Adipocyte (in vitro differentiated cells): ENCODE data around the gene ZNF653.

Experiments used
- DNase-seq: peaks from one replicate; pipeline ENCODE4 v3.0.0-alpha.2; 2015; ENCODE audit warnings: low read depth
- H3K27me3 ChIP-seq: replicated peaks from 2 replicates; pipeline ENCODE4 v1.7.0; 2013; ENCODE audit warnings: mild to moderate bottlenecking, low read length, moderate library complexity; ENCODE audit not compliant: control insufficient read depth, insufficient read depth
- H3K36me3 ChIP-seq: 2 replicates; pipeline ENCODE4 v1.7.0; 2013; ENCODE audit warnings: low read length, mild to moderate bottlenecking, moderate library complexity; ENCODE audit not compliant: control insufficient read depth, insufficient read depth, severe bottlenecking
- H3K4me1 ChIP-seq: 2 replicates; pipeline ENCODE4 v1.7.0; 2013; ENCODE audit warnings: mild to moderate bottlenecking, low read length, moderate library complexity; ENCODE audit not compliant: control insufficient read depth, insufficient read depth
- H3K4me3 ChIP-seq: 2 replicates; pipeline ENCODE4 v1.7.0; 2013; ENCODE audit warnings: mild to moderate bottlenecking, low read length, moderate library complexity
- H3K9ac ChIP-seq: 2 replicates; pipeline ENCODE4 v1.7.0; 2013; ENCODE audit warnings: mild to moderate bottlenecking, low read length, moderate library complexity
- H3K9me3 ChIP-seq: 2 replicates; pipeline ENCODE4 v1.7.0; 2013; ENCODE audit warnings: mild to moderate bottlenecking, low read length, moderate library complexity; ENCODE audit not compliant: control insufficient read depth

ZNF653 gene

DNA sequence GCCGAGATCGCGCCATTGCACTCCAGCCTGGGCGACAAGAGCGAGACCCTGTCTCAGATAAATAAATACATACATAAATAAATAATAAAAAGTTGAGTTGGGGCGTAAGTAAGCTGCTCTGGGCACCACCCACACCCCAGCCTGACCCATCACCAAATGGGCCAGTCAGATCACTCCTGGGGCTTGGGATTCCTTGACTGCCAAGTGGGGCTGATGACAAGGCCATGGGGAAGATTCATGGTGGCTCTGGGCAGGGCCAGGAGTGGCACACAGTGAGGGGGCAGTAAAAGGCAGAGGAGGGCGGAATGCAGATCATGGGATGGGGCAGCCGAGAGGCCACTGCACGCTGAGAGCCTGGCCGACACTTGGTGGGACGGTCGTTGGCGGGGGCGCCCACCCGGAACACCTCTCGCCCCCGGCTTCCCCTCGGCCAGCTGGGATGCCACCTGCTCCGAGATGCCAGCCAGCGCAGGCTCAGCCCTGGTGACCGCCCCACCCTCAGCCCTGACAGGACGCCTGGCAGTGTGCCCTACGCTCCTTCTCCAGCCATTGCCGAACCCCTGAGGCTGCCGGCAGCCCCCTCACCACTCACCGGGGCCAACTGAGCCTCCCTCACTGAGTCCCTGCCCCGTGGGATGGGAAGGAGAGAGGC is 10.9 kb downstream of the ZNF653 start:
- Histone ChIP-seq H3K4me3 (no peak overlapping the region), H3K27me3 (no peaks in the 10 kb centered on the region), H3K4me1 (peaks cover 3% of the 10 kb centered on the region), H3K36me3 (no peaks in the 10 kb centered on the region), H3K9ac (no peak overlapping the region), H3K9me3 (no peaks in the 10 kb centered on the region)
- DNase-seq, result no peak

DNA sequence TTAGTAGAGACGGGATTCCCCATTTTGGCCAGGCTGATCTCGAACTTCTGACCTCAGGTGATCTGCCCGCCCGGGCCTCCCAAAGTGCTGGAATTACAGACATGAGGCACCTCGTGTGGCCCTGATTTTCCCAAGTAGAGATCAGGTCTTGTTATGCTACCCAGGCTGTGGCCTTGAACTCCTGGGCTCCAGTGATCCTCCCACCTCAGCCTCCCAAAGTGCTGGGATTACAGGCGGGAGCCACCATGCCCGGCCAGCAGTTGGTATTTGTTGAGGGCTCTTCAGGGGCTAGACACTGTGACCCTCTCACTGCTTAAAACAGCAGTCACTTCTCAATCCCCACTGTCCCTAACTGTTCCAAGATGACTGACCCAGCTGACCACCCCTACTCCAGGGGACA is 16.3 kb downstream of the ZNF653 start:
- H3K4me3 ChIP-seq, result no peak overlapping the region
- H3K9me3 ChIP-seq, result no peaks in the 10 kb centered on the region
- no peak for DNase-seq
- H3K9ac ChIP-seq, result no peak overlapping the region
- H3K4me1 ChIP-seq, result no peaks in the 10 kb centered on the region
- no peaks in the 10 kb centered on the region for H3K27me3 ChIP-seq
- H3K36me3 ChIP-seq, result no peaks in the 10 kb centered on the region

DNA sequence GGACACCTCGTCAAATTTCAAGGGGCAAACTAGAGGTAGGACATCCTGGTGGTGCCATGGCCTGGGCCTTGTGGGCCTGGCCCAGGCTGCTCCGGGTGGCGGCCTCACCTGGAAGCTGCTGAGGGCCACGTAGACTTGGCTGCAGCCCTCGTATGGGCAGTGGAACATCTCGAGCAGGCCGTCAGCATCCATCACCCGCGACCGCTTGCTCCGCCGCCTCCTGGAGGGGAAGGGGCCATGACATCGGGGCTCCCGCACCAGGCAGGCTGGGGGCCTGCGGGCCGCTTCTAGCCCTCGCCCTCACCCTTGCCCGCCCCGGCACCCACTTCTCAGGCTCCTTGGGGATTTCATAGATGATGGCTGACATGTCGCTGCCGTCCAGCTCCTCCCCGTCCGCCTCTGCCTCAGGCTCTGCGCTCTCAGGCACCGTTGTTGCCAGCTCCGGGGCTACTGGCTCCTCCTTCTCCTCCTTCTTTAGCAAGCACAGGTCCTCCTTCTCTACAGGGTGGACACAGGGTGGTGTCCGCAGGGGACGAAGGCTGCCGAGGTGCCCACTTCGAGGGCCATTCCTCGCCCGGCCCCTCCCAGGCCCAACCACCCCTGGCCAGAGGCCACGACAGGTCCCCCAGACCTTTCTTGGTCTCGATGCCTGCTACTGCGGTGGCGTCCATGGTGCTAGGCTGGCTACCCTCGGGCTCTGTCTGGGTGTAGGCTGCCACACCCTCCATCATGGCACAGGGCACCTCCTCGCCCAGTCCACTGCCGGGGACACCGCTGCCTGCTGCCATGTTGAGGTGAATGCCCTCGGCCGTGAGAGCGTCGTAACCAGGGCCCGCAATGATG is 18.8 kb downstream of the ZNF653 start:
- H3K9me3 ChIP-seq, result no peaks in the 10 kb centered on the region
- H3K9ac ChIP-seq, result no peak overlapping the region
- H3K4me1 ChIP-seq, result peaks cover 7% of the 10 kb centered on the region
- no peak overlapping the region for H3K4me3 ChIP-seq
- no peaks in the 10 kb centered on the region for H3K36me3 ChIP-seq
- H3K27me3 ChIP-seq, result no peaks in the 10 kb centered on the region
- DNase-seq, result no peak

DNA sequence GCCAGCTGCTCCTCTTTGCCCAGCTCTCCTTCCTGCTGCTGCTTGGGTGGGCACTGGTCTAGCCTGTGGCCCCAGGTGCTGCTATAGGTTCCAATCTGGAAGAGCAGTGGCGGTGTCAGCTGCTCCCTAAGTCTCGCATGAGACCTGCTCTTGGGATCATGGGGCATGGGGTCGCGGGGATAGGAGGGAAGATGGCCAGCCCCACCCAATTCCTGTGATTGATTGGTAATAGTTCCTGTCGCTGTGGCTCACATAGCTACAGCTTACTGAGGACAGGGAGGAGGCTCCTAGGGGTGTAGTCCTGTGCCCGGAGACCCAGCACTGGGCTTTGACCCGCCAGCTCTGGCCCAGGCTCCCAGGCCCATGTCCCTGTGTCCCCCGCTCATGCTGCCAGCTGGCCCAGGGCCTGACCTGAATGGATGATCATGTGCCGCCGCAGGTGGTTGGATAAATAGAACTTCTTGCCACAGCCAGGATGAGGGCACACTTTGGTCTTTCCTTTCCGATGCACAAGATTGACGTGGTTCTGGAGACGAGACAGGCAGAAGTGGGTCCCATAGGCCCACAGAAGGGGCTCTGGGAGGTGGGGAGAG is 20.3 kb downstream of the ZNF653 start:
- Histone ChIP-seq H3K27me3 (peaks cover 7% of the 10 kb centered on the region), H3K36me3 (no peaks in the 10 kb centered on the region), H3K9ac (no peak overlapping the region), H3K4me1 (peaks cover 7% of the 10 kb centered on the region), H3K4me3 (no peak overlapping the region), H3K9me3 (no peaks in the 10 kb centered on the region)
- DNase-seq, result no peak

DNA sequence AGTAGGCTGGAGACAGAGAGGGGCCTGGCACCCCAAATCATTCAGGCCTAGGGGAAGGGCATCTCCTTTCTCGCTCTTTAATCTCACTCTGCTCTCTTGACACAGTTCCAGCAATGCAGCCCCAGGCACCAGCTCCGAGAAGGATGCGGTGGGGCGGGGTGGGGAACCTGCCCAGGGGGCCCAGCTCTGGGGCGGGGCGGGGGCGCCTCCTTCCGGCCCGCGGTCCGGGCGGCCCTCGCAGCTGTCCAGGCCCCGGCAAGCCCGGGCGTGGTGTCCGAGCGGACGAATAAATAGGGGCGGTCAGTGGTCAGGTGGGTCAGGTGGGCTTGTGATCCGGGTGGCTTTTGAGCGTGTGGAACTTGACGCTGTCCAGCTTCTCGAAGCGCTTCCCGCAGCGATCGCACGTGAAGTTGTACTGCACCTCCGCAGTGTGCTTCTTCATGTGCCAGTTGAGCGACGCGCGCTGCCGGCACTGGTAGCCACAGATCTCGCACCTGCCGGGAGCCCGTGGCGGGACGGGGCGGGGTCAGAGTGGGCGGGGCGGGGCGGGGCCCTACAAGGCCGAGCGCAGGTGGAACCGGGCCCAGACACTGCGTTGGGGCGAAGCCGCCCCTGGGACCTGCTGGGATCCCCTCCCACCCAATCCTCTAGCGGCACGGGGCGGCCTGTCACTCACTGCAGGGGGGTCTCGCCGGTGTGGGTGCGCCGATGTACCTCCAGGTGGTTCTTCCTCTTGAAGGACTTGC is 22.1 kb downstream of the ZNF653 start:
- Histone ChIP-seq H3K36me3 (no peaks in the 10 kb centered on the region), H3K4me3 (no peak overlapping the region), H3K9me3 (no peaks in the 10 kb centered on the region), H3K9ac (no peak overlapping the region), H3K4me1 (peaks cover 7% of the 10 kb centered on the region), H3K27me3 (peaks cover 14% of the 10 kb centered on the region)
- DNase-seq, result no peak

DNA sequence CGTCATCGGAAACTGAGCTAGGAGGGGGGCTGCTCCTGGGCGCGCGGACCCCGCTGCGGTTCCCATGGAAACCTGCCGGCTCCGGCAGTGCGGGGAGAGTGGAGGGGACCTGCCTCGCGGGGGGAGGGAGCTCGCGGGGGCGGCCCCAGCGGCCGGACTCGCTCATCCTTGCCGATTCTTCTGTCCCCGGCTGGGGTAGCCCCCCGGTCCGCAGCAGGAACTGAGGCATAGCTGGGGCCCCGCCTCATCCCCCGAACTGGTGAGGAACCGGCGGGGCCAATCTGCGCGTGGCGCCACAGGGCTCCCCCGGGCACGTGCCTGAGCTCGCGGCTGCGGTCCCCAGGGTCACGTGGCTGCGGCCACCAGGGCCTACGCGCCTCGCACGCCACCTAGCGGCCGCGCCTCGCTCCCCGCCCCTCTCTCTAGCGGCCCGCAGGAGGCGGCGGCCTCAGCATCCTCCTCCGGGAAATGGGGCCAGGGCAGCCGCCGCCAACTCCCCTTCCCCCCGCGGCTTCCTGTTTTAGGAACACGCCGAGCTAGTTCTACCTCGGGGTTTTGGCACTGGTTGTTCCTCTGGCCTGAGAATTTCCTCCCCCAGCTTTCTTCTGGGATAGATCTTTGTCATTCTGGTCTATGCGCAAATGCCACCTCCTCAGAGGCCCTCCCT is 23.1 kb downstream of the ZNF653 start:
- H3K9ac ChIP-seq, result no peak overlapping the region
- peaks cover 7% of the 10 kb centered on the region for H3K4me1 ChIP-seq
- H3K9me3 ChIP-seq, result no peaks in the 10 kb centered on the region
- DNase-seq, result peak; percentile 91
- peaks cover 15% of the 10 kb centered on the region for H3K27me3 ChIP-seq
- H3K4me3 ChIP-seq, result peak overlapping the region; percentile 63
- H3K36me3 ChIP-seq, result no peaks in the 10 kb centered on the region

DNA sequence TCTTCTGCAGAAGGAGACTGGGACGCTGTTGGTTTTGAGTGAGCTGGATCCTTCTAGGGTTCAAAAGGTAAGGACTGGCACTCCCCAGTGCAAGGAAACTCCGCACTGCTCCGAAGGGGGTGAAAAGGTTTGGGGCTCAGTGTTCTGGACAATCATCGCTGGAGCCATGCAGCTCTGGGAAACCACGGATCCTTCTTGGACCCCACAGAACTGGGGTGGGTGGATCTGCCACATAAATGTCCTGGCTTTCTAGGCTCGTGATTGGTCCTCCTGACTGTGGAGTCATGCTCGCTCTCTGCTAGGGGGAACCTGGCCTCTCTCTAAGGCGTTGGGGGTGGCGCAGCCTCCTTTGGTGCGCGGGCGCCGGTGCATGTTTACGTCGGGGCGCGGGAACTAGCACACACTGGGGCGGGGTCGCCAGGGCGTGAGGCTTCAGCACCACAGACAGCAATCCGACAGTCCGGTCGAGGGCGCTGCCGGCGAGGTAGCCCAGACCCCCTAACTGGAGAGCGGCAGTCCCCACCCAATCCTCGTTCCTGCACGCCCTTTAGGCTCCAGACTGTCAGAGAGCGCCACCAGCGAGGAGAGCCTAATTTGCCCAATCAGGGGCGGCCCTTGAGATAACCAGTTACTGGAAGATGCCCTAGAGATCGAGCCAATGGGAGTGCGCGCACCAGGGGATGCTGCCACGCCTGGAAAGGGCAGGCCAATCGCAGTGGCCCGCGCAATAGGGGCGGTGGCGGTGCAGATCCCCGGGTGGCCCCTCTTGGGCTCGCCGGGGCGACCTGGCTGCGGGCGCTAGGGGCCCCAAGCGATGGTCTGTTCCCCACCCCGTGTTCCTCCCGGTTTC is 23.9 kb downstream of the ZNF653 start:
- Histone ChIP-seq H3K4me1 (peaks cover 7% of the 10 kb centered on the region), H3K36me3 (no peaks in the 10 kb centered on the region), H3K9me3 (no peaks in the 10 kb centered on the region), H3K4me3 (peak overlapping the region; percentile 63), H3K9ac (no peak overlapping the region), H3K27me3 (peaks cover 15% of the 10 kb centered on the region)
- peak; percentile 74 for DNase-seq

DNA sequence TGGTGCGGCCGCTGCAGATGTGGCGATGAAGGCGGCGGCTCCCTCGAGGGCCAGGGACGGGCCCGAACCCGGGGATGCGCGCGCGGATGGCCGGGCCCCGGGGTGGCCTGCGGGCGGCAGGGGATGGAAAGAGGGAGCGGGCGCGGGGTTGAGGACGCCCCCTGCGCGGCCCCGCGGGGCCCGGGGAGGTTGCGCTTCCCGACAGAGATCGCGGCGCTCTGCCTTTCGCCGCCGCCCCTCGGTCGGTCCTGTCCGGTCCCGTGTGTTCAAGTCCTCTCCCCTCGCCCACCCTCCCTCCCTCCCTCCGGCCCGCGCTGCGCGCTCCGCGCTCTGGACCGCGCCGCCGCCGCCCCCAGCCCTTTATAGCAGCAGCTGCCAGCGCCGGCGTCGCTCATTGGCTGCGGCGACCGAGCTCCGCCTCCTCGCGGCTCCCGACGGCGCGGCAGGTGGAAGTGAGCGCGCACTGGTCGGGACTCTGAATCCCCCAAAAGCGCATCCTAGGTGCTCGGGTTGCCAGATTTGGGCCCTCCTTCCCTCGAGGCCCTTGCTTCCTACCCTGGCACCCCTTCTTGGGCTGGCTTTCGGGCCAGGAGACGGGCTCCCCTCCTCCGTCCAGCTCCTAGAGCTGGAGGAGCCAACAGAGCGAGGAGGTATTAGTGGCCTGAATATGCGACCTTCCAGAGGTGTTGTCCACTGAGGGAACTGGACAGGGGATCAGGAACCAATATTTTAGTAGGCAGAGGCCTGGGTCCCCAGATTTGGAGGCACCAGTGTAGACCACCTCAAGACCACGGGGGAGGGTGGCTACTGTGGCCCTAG is 24.7 kb downstream of the ZNF653 start, which contains the start of gene ELAVL3:
Gene ELAVL3, minus strand, starts transcription at position 332 of the 819 bp plus-strand sequence. CDS start 438 bp downstream, outside the sequence.
- peaks cover 17% of the 10 kb centered on the region for H3K27me3 ChIP-seq
- H3K4me1 ChIP-seq, result peaks cover 7% of the 10 kb centered on the region
- no peaks in the 10 kb centered on the region for H3K9me3 ChIP-seq
- H3K4me3 ChIP-seq, result no peak within 1 kb of the TSS
- no peak for DNase-seq
- no peaks in the 10 kb centered on the region for H3K36me3 ChIP-seq
- no peak within 1 kb of the TSS for H3K9ac ChIP-seq

DNA sequence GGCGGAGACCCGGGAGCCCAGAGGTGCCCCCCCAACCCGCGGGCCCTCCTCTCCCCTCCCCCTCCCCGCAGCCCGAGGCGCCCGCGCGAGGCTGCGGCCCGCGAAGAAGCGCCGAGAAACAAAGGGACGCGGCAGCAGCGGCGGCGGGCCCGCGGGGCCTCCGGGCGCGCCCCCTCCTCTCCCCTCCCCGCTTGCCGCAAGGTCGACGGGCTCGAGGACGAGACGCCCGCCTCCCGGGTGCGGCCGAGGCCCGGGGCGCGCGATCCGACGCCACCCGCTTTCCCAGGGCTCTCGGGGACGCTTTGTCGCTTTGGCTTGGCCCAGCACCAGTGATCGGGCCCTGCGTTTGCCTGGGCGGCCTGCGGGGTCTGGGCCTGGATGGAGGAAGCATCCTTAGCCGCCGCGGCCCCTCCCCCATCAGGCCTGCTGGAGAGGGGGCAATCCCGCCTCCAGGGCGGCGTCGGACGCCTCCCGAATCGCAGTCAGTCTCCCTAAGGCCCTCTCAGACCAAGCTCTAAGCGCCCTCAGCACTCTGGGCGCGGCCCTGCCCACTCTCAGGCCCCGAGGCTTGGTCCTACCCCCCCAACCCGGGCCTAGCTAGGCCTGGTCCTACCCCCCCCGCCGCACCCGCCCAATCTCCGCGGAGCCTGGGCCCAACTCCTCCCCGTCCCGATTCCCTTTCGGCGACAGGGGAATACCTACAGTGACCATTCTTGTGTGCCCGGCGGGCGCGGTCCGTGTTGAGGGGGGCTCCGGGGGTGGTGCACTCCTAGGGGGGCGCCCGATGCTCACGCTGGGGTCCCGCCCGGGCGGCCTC is 25.5 kb downstream of the ZNF653 start:
- Histone ChIP-seq H3K9ac (no peak overlapping the region), H3K4me1 (peaks cover 7% of the 10 kb centered on the region), H3K27me3 (peaks cover 17% of the 10 kb centered on the region), H3K9me3 (no peaks in the 10 kb centered on the region), H3K36me3 (no peaks in the 10 kb centered on the region), H3K4me3 (no peak overlapping the region)
- no peak for DNase-seq
